Measurements from ENCODE around the gene SYNE3.

DNA sequence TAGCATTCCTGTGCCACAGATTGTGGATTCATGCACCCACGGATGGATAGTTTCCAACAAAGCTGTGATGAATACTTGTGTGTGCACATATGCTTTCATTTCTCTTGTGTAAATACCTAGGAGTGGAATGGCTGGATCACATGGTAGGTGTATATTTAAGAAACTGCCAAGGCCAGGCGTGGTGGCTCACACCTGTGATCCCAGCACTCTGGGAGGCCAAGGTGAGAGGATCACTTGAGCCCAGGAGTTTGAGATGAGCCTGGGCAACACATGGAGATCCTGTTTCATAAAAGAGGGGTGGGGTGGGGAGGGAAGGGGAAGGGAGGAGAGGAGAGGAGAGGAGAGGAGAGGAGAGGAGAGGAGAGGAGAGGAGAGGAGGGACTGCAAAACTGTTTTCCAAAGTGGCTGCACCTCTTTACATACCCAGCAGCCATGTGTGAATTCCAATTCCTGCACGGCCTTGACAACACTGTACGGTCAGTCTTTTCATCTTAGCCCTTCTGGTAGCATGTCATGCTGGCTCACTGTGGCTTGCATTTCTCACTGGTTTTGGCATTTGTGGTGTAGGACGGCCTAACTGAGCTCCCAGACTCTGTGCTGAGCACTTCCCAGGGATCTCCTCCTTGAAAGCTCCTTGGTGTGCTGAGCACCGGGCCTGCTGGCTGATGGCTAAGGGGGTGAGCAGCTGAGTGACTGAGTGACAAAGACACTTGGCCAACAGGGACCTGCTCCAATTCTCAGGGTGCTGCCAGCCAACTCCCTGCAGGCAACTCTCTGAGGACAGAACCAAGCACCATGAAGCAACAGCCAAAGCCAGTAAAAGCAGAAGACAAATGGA lies 27.9 kb downstream of the SYNE3 start:
- no peak for TF ChIP-seq POLR2AphosphoS5 (IDR thresholded peaks at IDR 0.05; ENCODE audit: low read depth)
- TF ChIP-seq, protein P1, sequence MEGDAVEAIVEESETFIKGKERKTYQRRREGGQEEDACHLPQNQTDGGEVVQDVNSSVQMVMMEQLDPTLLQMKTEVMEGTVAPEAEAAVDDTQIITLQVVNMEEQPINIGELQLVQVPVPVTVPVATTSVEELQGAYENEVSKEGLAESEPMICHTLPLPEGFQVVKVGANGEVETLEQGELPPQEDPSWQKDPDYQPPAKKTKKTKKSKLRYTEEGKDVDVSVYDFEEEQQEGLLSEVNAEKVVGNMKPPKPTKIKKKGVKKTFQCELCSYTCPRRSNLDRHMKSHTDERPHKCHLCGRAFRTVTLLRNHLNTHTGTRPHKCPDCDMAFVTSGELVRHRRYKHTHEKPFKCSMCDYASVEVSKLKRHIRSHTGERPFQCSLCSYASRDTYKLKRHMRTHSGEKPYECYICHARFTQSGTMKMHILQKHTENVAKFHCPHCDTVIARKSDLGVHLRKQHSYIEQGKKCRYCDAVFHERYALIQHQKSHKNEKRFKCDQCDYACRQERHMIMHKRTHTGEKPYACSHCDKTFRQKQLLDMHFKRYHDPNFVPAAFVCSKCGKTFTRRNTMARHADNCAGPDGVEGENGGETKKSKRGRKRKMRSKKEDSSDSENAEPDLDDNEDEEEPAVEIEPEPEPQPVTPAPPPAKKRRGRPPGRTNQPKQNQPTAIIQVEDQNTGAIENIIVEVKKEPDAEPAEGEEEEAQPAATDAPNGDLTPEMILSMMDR (IDR thresholded peaks at IDR 0.05; ENCODE audit: insufficient read depth, low read length), result no peak
- TF ChIP-seq REST (IDR thresholded peaks at IDR 0.05; ENCODE audit: insufficient replicate concordance, low read depth), result no peak

Data from HL-60 (cell line).